ENCODE data around the gene ALDOB.

ALDOB gene

GRCh38 chr9:101383361-101383760, 52.2 kb downstream of the ALDOB start:
- no peak for DNase-seq

DNA sequence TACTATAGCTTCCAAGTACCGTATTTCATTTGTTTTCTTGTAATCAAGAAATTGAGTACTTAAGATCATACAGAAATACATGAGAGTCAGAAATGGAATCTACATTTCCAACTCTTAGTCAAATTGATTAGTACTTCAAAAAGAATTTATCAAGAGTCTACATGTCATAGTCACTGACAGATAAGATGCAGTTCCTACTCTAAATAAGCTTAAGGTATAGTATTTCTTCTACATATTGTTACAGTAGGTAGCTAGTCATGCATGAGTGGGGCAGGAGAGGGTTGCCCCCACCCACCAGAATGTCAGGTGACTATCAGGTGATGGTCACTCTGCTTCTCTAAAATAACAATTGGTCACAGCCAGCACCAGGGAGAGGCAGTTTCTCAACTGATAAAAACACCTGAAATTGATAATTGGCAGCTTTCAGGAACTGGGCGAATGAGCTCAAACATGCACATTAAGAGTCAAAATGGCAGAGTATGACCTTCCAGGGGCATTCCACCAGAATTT, 53.7 kb downstream of the ALDOB start:
- no peak for DNase-seq

DNA sequence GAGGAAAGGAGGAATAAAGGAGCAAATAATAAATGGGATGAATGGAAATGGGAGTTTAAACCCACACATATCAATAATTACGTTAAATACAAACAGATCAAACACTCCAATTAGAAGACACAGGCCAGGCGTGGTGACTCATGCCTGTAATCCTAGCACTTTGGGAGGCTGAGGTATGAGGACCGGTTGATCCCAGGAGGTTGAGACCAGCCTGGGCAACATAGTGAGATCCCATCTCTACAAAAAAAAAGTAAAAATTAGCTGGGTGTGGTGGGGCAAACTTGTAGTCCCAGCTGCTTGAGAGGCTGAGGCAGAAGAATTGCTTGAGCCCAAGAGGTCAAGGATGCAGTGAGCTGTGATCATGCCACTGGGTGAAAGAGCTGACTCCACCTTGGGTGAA, 54.5 kb downstream of the ALDOB start:
- DNase-seq: no peak

GRCh38 chr9:101380295-101380694, 55.3 kb downstream of the ALDOB start:
- DNase-seq: no peak

- peak; percentile 95 for DNase-seq
Measured at GRCh38 chr9:101376111-101376848, 59.3 kb downstream of the ALDOB start.

DNA sequence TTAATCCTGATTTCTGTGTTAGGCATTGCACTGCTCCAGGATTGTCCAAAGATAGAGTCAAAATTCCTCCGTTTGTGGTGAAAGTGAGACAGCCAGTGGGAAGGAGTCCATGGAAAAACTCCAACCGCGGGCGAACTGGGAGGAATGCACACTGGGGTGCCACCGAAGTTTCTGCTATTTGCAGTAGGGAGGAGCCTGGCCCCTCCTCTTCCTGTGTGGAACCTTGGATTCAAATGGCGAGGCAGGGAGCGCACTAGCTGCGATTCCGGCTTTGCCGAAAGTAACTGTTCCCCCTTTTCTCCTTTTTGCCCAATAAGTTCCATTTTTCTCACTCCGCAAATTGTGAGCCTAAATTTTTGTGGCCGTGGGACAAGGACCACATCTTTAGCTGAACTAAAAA, 60.0 kb downstream of the ALDOB start:
- DNase-seq: peak; percentile 22

DNA sequence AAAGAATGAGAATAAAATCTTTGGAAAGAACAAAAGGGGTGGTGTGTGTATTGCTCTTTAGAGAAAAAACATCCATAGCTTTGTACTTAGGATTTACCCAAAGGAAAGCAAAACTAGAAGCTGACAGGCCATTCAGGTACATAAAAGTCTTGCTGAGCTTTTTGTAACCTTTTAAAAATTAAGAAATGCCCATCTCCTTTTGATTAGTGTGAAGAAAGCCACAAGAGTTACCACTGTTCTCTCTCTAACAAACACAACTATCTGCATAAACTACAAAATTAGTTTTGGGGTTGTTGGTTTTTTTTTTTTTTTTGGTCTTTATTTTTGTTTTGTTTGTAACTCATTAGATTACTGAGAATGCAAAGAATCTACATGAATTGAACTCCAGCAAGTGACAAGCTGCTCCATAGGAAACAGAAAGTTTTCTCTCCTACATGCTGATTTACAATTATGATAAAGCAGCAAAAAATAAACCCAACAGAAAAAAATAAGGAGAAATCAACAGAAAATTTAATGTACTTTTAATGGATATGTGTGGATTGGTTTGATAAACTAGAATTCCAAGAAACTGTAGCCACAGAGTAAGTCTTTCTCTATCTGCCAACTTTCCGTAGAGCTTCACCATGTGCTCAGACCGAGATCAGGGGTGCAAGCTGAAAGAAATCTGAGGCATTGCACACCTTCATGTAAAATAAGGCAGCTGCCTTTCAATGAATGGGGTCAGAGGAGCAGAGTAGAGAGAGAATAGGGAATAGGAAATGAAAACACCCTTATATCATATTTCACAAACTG, 63.1 kb downstream of the ALDOB start:
- DNase-seq: no peak

DNA sequence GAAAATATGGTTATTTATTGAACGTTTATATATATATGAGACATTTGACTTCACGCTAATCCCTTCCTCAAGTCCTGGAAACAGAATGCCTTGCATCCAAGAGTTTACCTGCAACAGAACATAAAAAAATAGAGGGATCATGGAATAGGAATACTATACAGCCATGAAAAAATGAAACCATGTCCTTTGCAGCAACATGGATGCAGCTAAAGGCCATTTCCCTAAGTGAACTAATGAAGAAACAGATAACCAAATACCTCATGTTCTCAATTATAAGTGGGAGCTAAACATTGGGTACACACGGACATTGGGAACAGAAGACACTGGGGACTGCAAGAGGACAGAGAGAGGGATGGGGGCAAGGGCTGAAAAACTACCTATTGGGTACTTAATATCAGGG, 63.8 kb downstream of the ALDOB start:
- DNase-seq: no peak

Measured in fibroblast of skin of abdomen (primary cell).